HepG2 (cell line): ENCODE measurements around the gene EIF6. TPM values are rescaled to one million over a fixed set of nuclear protein-coding genes. Genes with fewer than 3 reads are reported as not detected.

ENCODE experiments used
- ELK4 ChIP-seq: sonication (generic); formaldehyde crosslinking; IDR thresholded peaks from 2 replicates; pipeline ENCODE4 v1.9.0; 2021; ENCODE audit warnings: missing genetic modification reagents, borderline replicate concordance
- NFE2 ChIP-seq: sonication (generic); formaldehyde crosslinking; IDR thresholded peaks from 2 replicates; pipeline ENCODE4 v1.4.0; 2020; ENCODE audit warnings: missing genetic modification reagents
- TAF1 ChIP-seq: sonication (generic); formaldehyde crosslinking; IDR thresholded peaks from 2 replicates; pipeline ENCODE4 v1.4.0; 2020; ENCODE audit warnings: missing genetic modification reagents
- USF2 ChIP-seq, 2 experiments: sonication (generic) in 1 of 2; formaldehyde crosslinking in 1 of 2; IDR thresholded peaks; 2 replicates each; pipeline versions ENCODE4 v1.5.1 to v1.6.1; 2011 to 2020; ENCODE audit warnings: borderline replicate concordance in 1 of 2, low read depth in 1 of 2, low read length in 1 of 2, mild to moderate bottlenecking in 1 of 2, missing genetic modification reagents in 1 of 2, moderate library complexity in 1 of 2
- ZBTB26 ChIP-seq: IDR thresholded peaks from 2 replicates; pipeline ENCODE4 v1.6.1; 2016; ENCODE audit warnings: missing compliant biosample characterization, missing genetic modification reagents, borderline replicate concordance
- ZNF383 ChIP-seq: sonication (generic); formaldehyde crosslinking; IDR thresholded peaks from 2 replicates; pipeline ENCODE4 v1.4.0; 2020; ENCODE audit warnings: missing genetic modification reagents, mild to moderate bottlenecking, borderline replicate concordance
- polyA plus RNA-seq, 8 experiments: library from polyadenylated mRNA; depleted of rRNA in 3 of 8; stranded (reverse) in 7 of 8; unstranded in 1 of 8; fragments of >200 nt; fragmentation: Illumina TruSeq in 4 of 8; extraction: Trizol in 4 of 8; gene quantifications; 2 replicates each; pipeline versions ENCODE4 v1.2.1 to v1.2.3, GENCODE V29; 2011 to 2016; ENCODE audit warnings: low read depth in 4 of 8, missing spikeins in 1 of 8, mixed read lengths in 1 of 8; ENCODE audit not compliant: insufficient read depth in 1 of 8
- total RNA-seq, 5 experiments: library from RNA; depleted of rRNA; stranded (reverse); fragments of >200 nt; fragmentation: Illumina TruSeq; extraction: Trizol; gene quantifications; 2 replicates each; pipeline ENCODE4 v1.2.3, GENCODE V29; 2016; ENCODE audit warnings: low read depth in 1 of 5
- TF ChIP-seq, protein P1 (sequence below): sonication (generic); formaldehyde crosslinking; IDR thresholded peaks from 2 replicates; pipeline ENCODE4 v1.5.0; 2020; ENCODE audit warnings: missing genetic modification reagents
- TF ChIP-seq, protein P2 (sequence below): sonication (generic); formaldehyde crosslinking; IDR thresholded peaks from 2 replicates; pipeline ENCODE4 v1.8.1; 2023; ENCODE audit warnings: missing genetic modification reagents, inconsistent platforms, borderline replicate concordance

Gene EIF6
- total and polyA plus RNA-seq, 2 of the 13 experiments (the other 11 are each of a cell fraction or from before 2014, with no cell fraction given) = 462 to 466 TPM

DNA sequence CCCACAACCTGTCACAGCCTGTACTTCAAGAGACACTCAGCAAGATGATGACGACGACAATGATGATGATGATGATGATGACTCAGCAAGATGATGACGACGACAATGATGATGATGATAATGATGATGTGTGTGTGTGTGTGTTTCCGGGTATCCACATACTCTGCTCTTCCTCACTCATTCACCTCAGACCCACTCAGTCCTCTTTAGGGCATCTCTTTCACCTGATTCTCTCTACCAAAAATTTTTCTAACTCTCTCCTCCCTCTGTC is 1.2 kb upstream of the EIF6 start (continued):
- TF ChIP-seq, protein P1, sequence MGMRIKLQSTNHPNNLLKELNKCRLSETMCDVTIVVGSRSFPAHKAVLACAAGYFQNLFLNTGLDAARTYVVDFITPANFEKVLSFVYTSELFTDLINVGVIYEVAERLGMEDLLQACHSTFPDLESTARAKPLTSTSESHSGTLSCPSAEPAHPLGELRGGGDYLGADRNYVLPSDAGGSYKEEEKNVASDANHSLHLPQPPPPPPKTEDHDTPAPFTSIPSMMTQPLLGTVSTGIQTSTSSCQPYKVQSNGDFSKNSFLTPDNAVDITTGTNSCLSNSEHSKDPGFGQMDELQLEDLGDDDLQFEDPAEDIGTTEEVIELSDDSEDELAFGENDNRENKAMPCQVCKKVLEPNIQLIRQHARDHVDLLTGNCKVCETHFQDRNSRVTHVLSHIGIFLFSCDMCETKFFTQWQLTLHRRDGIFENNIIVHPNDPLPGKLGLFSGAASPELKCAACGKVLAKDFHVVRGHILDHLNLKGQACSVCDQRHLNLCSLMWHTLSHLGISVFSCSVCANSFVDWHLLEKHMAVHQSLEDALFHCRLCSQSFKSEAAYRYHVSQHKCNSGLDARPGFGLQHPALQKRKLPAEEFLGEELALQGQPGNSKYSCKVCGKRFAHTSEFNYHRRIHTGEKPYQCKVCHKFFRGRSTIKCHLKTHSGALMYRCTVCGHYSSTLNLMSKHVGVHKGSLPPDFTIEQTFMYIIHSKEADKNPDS (CRISPR knock-in tag) = 0 out of 2 replicates have a peak, but pooled peaks have one; percentile 16
- no peak for TF ChIP-seq ELK4 (CRISPR knock-in tag)
- TF ChIP-seq, protein P2, sequence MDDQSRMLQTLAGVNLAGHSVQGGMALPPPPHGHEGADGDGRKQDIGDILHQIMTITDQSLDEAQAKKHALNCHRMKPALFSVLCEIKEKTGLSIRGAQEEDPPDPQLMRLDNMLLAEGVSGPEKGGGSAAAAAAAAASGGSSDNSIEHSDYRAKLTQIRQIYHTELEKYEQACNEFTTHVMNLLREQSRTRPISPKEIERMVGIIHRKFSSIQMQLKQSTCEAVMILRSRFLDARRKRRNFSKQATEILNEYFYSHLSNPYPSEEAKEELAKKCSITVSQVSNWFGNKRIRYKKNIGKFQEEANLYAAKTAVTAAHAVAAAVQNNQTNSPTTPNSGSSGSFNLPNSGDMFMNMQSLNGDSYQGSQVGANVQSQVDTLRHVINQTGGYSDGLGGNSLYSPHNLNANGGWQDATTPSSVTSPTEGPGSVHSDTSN (CRISPR knock-in tag) = no peak
- TF ChIP-seq NFE2 (CRISPR knock-in tag) = peak; percentile 93
- TF ChIP-seq USF2 (IDR thresholded peaks at IDR 0.05; ENCODE audit: low read depth, low read length) = no peak
- no peak for TF ChIP-seq USF2 (CRISPR knock-in tag; IDR thresholded peaks at IDR 0.05; ENCODE audit: borderline replicate concordance)
- no peak for TF ChIP-seq TAF1
- no peak for TF ChIP-seq ZNF383 (CRISPR knock-in tag)
- no peak for TF ChIP-seq ZBTB26 (CRISPR knock-in tag)
